Chondrocyte (in vitro differentiated cells): ENCODE measurements around the gene IKBIP. TPM values are rescaled to one million over a fixed set of nuclear protein-coding genes. Genes with fewer than 3 reads are reported as not detected.
"Not testable (repeated sequence)": the region's sequence is repeated elsewhere in the genome, so short reads cannot be mapped to it uniquely, and the experiment has no call there.

Experiments used
- DNase-seq: peaks from one replicate; pipeline ENCODE4 v3.0.0; 2021; ENCODE audit warnings: mixed read lengths, low spot score
- H3K27ac Mint-ChIP-seq: one replicate; pipeline ENCODE4 v1.8.0; 2021; ENCODE audit warnings: mild to moderate bottlenecking, moderate library complexity, mixed read lengths; ENCODE audit not compliant: unreplicated experiment
- H3K27me3 Mint-ChIP-seq: 2 replicates; pipeline ENCODE4 v1.8.0; 2021; ENCODE audit warnings: low read depth, mixed read lengths
- H3K36me3 Mint-ChIP-seq: 2 replicates; pipeline ENCODE4 v1.8.0; 2021; ENCODE audit warnings: low read depth, mixed read lengths
- H3K4me1 Mint-ChIP-seq: 2 replicates; pipeline ENCODE4 v1.8.0; 2021; ENCODE audit warnings: low read depth, mild to moderate bottlenecking, mixed read lengths
- H3K4me3 Mint-ChIP-seq: one replicate; pipeline ENCODE4 v1.8.0; 2021; ENCODE audit warnings: mild to moderate bottlenecking, moderate library complexity, mixed read lengths; ENCODE audit not compliant: unreplicated experiment
- H3K9me3 Mint-ChIP-seq: 2 replicates; pipeline ENCODE4 v1.8.0; 2021; ENCODE audit warnings: low read depth, mixed read lengths
- total RNA-seq: library from RNA; stranded (reverse); gene quantifications from 3 replicates; pipeline ENCODE4 v1.2.1, GENCODE V29; 2021
- TF ChIP-seq, protein P1 (sequence below): fragments of 200-600 bp; sonication (generic); IDR thresholded peaks from 2 replicates; pipeline ENCODE4 v1.5.0; 2021; ENCODE audit warnings: antibody characterized with exemption, mild to moderate bottlenecking, moderate library complexity

Gene IKBIP
- total RNA-seq, 1 donor from 2014 or later = 66.8 TPM

DNA sequence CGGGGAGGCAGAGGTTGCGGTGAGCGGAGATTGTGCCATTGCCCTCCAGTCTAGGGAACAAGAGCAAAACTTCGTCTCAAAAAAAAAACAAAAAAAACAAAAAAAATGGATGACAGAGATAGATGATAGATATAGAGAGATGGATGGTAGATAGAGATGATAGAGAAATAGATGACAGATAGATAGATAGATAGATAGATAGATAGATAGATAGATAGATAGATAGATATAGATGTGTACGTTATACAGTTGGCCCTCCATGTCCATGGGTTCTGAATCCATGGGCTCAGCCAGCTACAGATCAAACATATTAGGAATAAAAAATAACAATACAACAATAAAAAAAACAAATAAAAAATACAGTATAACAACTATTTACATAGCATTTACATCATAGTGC is 63.9 kb downstream of the IKBIP start:
- no peaks in the 10 kb centered on the region for H3K27me3 Mint-ChIP-seq
- no peaks in the 10 kb centered on the region for H3K36me3 Mint-ChIP-seq
- H3K27ac Mint-ChIP-seq = no peak overlapping the region
- H3K4me3 Mint-ChIP-seq = no peak overlapping the region
- no peaks in the 10 kb centered on the region for H3K4me1 Mint-ChIP-seq
- no peak for DNase-seq
- H3K9me3 Mint-ChIP-seq = no peaks in the 10 kb centered on the region
- TF ChIP-seq, protein P1, sequence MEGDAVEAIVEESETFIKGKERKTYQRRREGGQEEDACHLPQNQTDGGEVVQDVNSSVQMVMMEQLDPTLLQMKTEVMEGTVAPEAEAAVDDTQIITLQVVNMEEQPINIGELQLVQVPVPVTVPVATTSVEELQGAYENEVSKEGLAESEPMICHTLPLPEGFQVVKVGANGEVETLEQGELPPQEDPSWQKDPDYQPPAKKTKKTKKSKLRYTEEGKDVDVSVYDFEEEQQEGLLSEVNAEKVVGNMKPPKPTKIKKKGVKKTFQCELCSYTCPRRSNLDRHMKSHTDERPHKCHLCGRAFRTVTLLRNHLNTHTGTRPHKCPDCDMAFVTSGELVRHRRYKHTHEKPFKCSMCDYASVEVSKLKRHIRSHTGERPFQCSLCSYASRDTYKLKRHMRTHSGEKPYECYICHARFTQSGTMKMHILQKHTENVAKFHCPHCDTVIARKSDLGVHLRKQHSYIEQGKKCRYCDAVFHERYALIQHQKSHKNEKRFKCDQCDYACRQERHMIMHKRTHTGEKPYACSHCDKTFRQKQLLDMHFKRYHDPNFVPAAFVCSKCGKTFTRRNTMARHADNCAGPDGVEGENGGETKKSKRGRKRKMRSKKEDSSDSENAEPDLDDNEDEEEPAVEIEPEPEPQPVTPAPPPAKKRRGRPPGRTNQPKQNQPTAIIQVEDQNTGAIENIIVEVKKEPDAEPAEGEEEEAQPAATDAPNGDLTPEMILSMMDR = no peak

DNA sequence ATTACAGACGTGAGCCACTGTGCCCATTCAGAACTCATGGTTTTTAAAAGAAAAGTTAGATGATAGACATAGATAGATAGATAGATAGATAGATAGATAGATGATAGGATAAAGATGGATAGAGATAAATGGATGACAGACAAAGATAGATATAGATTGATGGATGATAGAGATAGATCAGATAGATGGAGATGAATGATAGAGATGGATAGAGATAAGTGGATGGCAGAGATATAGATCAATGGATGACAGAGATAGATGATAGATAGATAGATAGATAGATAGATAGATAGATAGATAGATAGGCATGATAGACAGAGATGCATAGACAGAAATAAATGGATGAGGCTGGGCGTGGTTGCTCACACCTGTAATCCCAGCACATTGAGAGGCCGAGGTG is 64.8 kb downstream of the IKBIP start:
- Mint-ChIP-seq H3K4me3 (no peak overlapping the region), H3K4me1 (no peaks in the 10 kb centered on the region), H3K9me3 (no peaks in the 10 kb centered on the region), H3K27ac (no peak overlapping the region), H3K27me3 (no peaks in the 10 kb centered on the region), H3K36me3 (no peaks in the 10 kb centered on the region)
- TF ChIP-seq, protein P1 = no peak
- DNase-seq = no peak

DNA sequence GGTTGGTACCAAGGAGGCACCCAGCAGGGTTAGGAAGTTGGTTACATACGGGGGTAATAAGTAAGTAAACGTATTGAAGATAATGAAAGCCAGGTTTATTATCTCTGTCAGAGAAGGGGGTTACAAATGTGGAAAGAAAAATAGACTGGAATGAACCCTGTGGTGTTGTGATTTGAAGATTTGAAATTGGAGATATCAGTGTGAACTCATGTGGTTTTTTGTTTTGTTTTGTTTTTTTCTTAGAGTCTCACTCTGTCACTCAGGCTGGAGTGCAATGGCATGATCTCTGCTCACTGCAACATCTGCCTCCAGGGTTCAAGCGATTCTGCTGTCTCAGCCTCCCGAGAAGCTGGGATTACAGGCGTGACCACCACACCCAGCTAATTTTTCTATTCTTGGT is 65.2 kb downstream of the IKBIP start:
- H3K4me1 Mint-ChIP-seq = peaks cover 1% of the 10 kb centered on the region

DNA sequence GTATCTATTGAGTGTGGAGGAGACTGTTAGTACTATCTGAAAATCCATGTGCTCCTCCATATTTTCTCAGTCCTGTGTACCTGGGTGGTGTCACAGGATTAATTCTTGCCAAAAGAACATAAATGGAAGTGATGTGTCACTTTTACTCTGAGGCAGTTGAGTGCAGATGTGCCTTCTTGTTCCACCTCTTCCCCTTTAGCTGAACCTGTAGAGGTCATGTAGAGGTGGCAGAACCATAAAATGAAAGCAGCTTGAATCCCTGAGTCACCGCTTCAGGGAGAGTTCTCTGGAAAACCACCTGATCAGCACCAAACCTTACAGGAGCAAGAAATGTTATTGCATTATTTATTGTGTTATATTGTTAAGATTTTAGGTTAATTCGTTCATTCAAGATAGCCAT is 65.8 kb downstream of the IKBIP start:
- Mint-ChIP-seq H3K4me1 (peaks cover 4% of the 10 kb centered on the region), H3K27me3 (no peaks in the 10 kb centered on the region), H3K27ac (no peak overlapping the region), H3K4me3 (no peak overlapping the region), H3K9me3 (no peaks in the 10 kb centered on the region), H3K36me3 (no peaks in the 10 kb centered on the region)
- no peak for DNase-seq
- TF ChIP-seq, protein P1 = no peak

More for the DNA sequence above, 65.2 kb downstream of the IKBIP start:
- DNase-seq = no peak
- H3K9me3 Mint-ChIP-seq = no peaks in the 10 kb centered on the region
- TF ChIP-seq, protein P1 = no peak
- no peak overlapping the region for H3K27ac Mint-ChIP-seq
- no peaks in the 10 kb centered on the region for H3K27me3 Mint-ChIP-seq
- no peak overlapping the region for H3K4me3 Mint-ChIP-seq
- H3K36me3 Mint-ChIP-seq = no peaks in the 10 kb centered on the region

DNA sequence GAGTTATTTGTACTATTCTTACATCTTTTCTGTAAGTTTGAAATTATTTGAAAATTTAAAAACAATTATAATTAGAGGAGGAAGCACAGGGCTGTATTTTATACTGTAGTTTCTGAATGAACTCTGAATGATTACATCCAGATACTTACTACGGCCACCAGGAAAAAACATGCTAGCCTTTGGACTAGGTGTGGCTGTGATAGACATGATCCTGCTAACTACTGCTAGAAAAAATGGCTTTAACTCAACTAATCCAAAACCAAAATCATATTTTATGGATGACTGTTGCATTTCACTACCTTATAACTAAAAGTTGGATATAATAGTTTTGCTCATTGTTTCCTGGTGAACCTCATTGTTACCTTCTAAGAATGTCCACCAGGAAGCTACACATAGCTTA is 66.2 kb downstream of the IKBIP start:
- TF ChIP-seq, protein P1 = no peak
- Mint-ChIP-seq H3K27ac (no peak overlapping the region), H3K36me3 (no peaks in the 10 kb centered on the region), H3K27me3 (no peaks in the 10 kb centered on the region), H3K9me3 (no peaks in the 10 kb centered on the region), H3K4me3 (no peak overlapping the region), H3K4me1 (peaks cover 4% of the 10 kb centered on the region)
- no peak for DNase-seq

DNA sequence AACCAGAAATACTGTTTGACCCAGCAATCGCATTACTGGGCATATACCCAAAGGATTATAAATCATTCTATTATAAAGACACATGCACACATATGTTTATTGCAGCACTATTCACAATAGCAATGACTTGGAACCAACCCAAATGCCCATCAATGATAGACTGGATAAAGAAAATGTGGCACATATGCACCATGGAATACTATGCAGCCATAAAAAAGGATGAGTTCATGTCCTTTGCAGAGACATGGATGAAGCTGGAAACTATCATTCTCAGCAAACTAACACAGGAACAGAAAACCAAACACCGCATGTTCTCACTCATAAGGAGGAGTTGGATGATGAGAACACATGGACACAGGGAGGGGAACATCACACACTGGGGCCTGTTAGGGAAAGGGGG is 67.8 kb downstream of the IKBIP start:
- not testable (repeated sequence) for H3K4me3 Mint-ChIP-seq, DNase-seq, H3K36me3 Mint-ChIP-seq, H3K27ac Mint-ChIP-seq, H3K4me1 Mint-ChIP-seq, H3K9me3 Mint-ChIP-seq, H3K27me3 Mint-ChIP-seq
